Erythroblast (primary cell): ENCODE data around the gene ITGA2B.

Source experiments
- GATA1 ChIP-seq: IDR thresholded peaks from 2 replicates; pipeline ENCODE4 v1.6.1; 2011; ENCODE audit warnings: low read depth, mild to moderate bottlenecking, control low read depth, low read length, moderate library complexity
- POLR2A ChIP-seq: IDR thresholded peaks from 2 replicates; pipeline ENCODE4 v1.6.1; 2011; ENCODE audit warnings: mild to moderate bottlenecking, low read length

DNA sequence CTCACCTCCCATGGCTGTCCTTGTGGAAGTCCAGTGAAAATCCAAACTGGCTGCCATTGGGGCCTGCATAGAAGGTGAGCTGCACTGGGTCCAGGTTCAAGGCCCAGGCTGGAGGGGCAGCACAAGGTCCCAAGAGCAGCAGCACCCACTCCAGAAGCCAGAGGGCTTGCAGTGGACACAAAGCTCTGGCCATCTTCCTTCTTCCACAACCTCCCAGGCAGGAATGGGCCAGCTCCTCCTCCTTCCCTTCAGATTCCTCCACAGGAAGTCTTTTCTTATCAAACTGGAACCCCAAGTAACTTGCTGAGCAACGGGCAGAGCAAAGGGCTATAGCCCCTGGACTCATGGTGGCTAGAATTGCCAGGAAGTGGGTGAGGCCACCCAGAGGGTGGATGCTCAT, at the start of gene ITGA2B:
- TF ChIP-seq POLR2A: peak; percentile 80
- no peak for TF ChIP-seq GATA1
